ENCODE results near the gene HESX1.

GRCh38 chr3:57199895-57200297 lies at the start of gene HESX1:
- TF ChIP-seq POLR2A (IDR thresholded peaks at IDR 0.05) (no peak), CTCF (IDR thresholded peaks at IDR 0.05) (no peak)

Data from esophagus squamous epithelium (tissue), 4 donors.